ENCODE data around the gene CNTNAP2. TPM values are rescaled to one million over a fixed set of nuclear protein-coding genes. Genes with fewer than 3 reads are reported as not detected.

Gene CNTNAP2
- total RNA-seq, 2 experiments from 2014 or later = not detected

- DNase-seq (no peak), ATAC-seq (ENCODE audit: low read depth) (no peak)
- Mint-ChIP-seq H3K27me3 (no peaks in the 10 kb centered on the region), H3K36me3 (no peaks in the 10 kb centered on the region), H3K27ac (no peak overlapping the region), H3K4me3 (no peak overlapping the region), H3K9me3 (peaks cover 2% of the 10 kb centered on the region), H3K4me1 (no peaks in the 10 kb centered on the region)
- POLR2A ChIA-PET = no interaction called here
These were observed 664.9 kb downstream of the CNTNAP2 start for GRCh38 chr7:146781352-146782116.

- no peaks in the 10 kb centered on the region for H3K27me3 Mint-ChIP-seq
- no peaks in the 10 kb centered on the region for H3K36me3 Mint-ChIP-seq
- H3K4me1 Mint-ChIP-seq = no peaks in the 10 kb centered on the region
- DNase-seq (no peak), ATAC-seq (ENCODE audit: low read depth) (no peak)
- no peak overlapping the region for H3K27ac Mint-ChIP-seq
- no peak overlapping the region for H3K4me3 Mint-ChIP-seq
- H3K9me3 Mint-ChIP-seq = peaks cover 2% of the 10 kb centered on the region
- POLR2A ChIA-PET = no interaction called here
These were observed 670.7 kb downstream of the CNTNAP2 start for GRCh38 chr7:146787266-146787665.

GRCh38 chr7:146788008-146788407 lies 671.4 kb downstream of the CNTNAP2 start:
- ATAC-seq (ENCODE audit: low read depth) (no peak), DNase-seq (no peak)
- POLR2A ChIA-PET = no interaction called here
- no peaks in the 10 kb centered on the region for H3K4me1 Mint-ChIP-seq
- peaks cover 2% of the 10 kb centered on the region for H3K9me3 Mint-ChIP-seq
- H3K27me3 Mint-ChIP-seq = no peaks in the 10 kb centered on the region
- H3K4me3 Mint-ChIP-seq = no peak overlapping the region
- H3K36me3 Mint-ChIP-seq = no peaks in the 10 kb centered on the region
- H3K27ac Mint-ChIP-seq = no peak overlapping the region

GRCh38 chr7:146791344-146792285 lies 675.0 kb downstream of the CNTNAP2 start:
- Mint-ChIP-seq H3K9me3 (peaks cover 13% of the 10 kb centered on the region), H3K27ac (no peak overlapping the region), H3K4me1 (no peaks in the 10 kb centered on the region), H3K36me3 (no peaks in the 10 kb centered on the region), H3K4me3 (no peak overlapping the region), H3K27me3 (no peaks in the 10 kb centered on the region)
- ATAC-seq (ENCODE audit: low read depth) (no peak), DNase-seq (no peak)
- POLR2A ChIA-PET = no interaction called here

GRCh38 chr7:146804620-146805019 lies 688.0 kb downstream of the CNTNAP2 start:
- Mint-ChIP-seq H3K4me1 (no peaks in the 10 kb centered on the region), H3K36me3 (no peaks in the 10 kb centered on the region), H3K27ac (no peak overlapping the region), H3K4me3 (no peak overlapping the region), H3K9me3 (peaks cover 5% of the 10 kb centered on the region), H3K27me3 (no peaks in the 10 kb centered on the region)
- POLR2A ChIA-PET = no interaction called here
- ATAC-seq (ENCODE audit: low read depth) = no peak
- no peak for DNase-seq

GRCh38 chr7:146805082-146805481 lies 688.5 kb downstream of the CNTNAP2 start:
- POLR2A ChIA-PET = no interaction called here
- ATAC-seq (ENCODE audit: low read depth) = no peak
- Mint-ChIP-seq H3K36me3 (no peaks in the 10 kb centered on the region), H3K4me3 (no peak overlapping the region), H3K9me3 (peaks cover 7% of the 10 kb centered on the region), H3K27ac (no peak overlapping the region), H3K27me3 (no peaks in the 10 kb centered on the region), H3K4me1 (no peaks in the 10 kb centered on the region)
- no peak for DNase-seq

GRCh38 chr7:146826329-146826728 lies 709.7 kb downstream of the CNTNAP2 start:
- Mint-ChIP-seq H3K36me3 (no peaks in the 10 kb centered on the region), H3K27me3 (no peaks in the 10 kb centered on the region), H3K4me1 (no peaks in the 10 kb centered on the region), H3K4me3 (no peak overlapping the region), H3K9me3 (peaks cover 2% of the 10 kb centered on the region), H3K27ac (no peak overlapping the region)
- DNase-seq (no peak), ATAC-seq (ENCODE audit: low read depth) (no peak)
- POLR2A ChIA-PET = no interaction called here

- POLR2A ChIA-PET = no interaction called here
- Mint-ChIP-seq H3K27ac (no peak overlapping the region), H3K36me3 (no peaks in the 10 kb centered on the region), H3K27me3 (no peaks in the 10 kb centered on the region), H3K4me3 (no peak overlapping the region), H3K9me3 (peaks cover 3% of the 10 kb centered on the region), H3K4me1 (no peaks in the 10 kb centered on the region)
- ATAC-seq (ENCODE audit: low read depth) (no peak), DNase-seq (no peak)
These were observed 714.1 kb downstream of the CNTNAP2 start for GRCh38 chr7:146830686-146831085.

- DNase-seq (no peak), ATAC-seq (ENCODE audit: low read depth) (no peak)
- Mint-ChIP-seq H3K36me3 (no peaks in the 10 kb centered on the region), H3K4me1 (no peaks in the 10 kb centered on the region), H3K4me3 (no peak overlapping the region), H3K27me3 (no peaks in the 10 kb centered on the region), H3K27ac (no peak overlapping the region), H3K9me3 (peaks cover 5% of the 10 kb centered on the region)
- POLR2A ChIA-PET = no interaction called here
These were observed 715.3 kb downstream of the CNTNAP2 start for GRCh38 chr7:146831875-146832274.

GRCh38 chr7:146844405-146844804 lies 727.8 kb downstream of the CNTNAP2 start:
- Mint-ChIP-seq H3K36me3 (no peaks in the 10 kb centered on the region), H3K4me1 (no peaks in the 10 kb centered on the region), H3K27ac (no peak overlapping the region), H3K27me3 (no peaks in the 10 kb centered on the region), H3K9me3 (peaks cover 4% of the 10 kb centered on the region), H3K4me3 (no peak overlapping the region)
- POLR2A ChIA-PET = no interaction called here
- no peak for ATAC-seq (ENCODE audit: low read depth)
- no peak for DNase-seq

- Mint-ChIP-seq H3K27ac (no peak overlapping the region), H3K4me3 (no peak overlapping the region), H3K27me3 (no peaks in the 10 kb centered on the region), H3K9me3 (peaks cover 2% of the 10 kb centered on the region), H3K4me1 (no peaks in the 10 kb centered on the region), H3K36me3 (no peaks in the 10 kb centered on the region)
- ATAC-seq (ENCODE audit: low read depth) (no peak), DNase-seq (no peak)
- POLR2A ChIA-PET = no interaction called here
These were observed 742.1 kb downstream of the CNTNAP2 start for GRCh38 chr7:146858690-146859089.

- Mint-ChIP-seq H3K4me3 (no peak overlapping the region), H3K27ac (no peak overlapping the region), H3K27me3 (no peaks in the 10 kb centered on the region), H3K4me1 (no peaks in the 10 kb centered on the region), H3K36me3 (no peaks in the 10 kb centered on the region), H3K9me3 (peaks cover 2% of the 10 kb centered on the region)
- DNase-seq = no peak
- no peak for ATAC-seq (ENCODE audit: low read depth)
- POLR2A ChIA-PET = no interaction called here
These were observed 745.1 kb downstream of the CNTNAP2 start for GRCh38 chr7:146861701-146862100.

GRCh38 chr7:146862415-146862814 lies 745.8 kb downstream of the CNTNAP2 start:
- H3K4me3 Mint-ChIP-seq = no peak overlapping the region
- POLR2A ChIA-PET = no interaction called here
- no peaks in the 10 kb centered on the region for H3K27me3 Mint-ChIP-seq
- no peak for ATAC-seq (ENCODE audit: low read depth)
- no peaks in the 10 kb centered on the region for H3K36me3 Mint-ChIP-seq
- H3K27ac Mint-ChIP-seq = no peak overlapping the region
- DNase-seq = no peak
- H3K9me3 Mint-ChIP-seq = peaks cover 2% of the 10 kb centered on the region
- no peaks in the 10 kb centered on the region for H3K4me1 Mint-ChIP-seq

GRCh38 chr7:146864644-146865043 lies 748.0 kb downstream of the CNTNAP2 start:
- H3K4me3 Mint-ChIP-seq = no peak overlapping the region
- H3K27ac Mint-ChIP-seq = no peak overlapping the region
- H3K4me1 Mint-ChIP-seq = no peaks in the 10 kb centered on the region
- DNase-seq (no peak), ATAC-seq (ENCODE audit: low read depth) (no peak)
- POLR2A ChIA-PET = no interaction called here
- no peaks in the 10 kb centered on the region for H3K9me3 Mint-ChIP-seq
- no peaks in the 10 kb centered on the region for H3K36me3 Mint-ChIP-seq
- H3K27me3 Mint-ChIP-seq = no peaks in the 10 kb centered on the region
